Hepatic stellate cell (primary cell): Measurements from ENCODE around the gene HSF2BP.
"Not testable (repeated sequence)": the region's sequence is repeated elsewhere in the genome, so short reads cannot be mapped to it uniquely, and the experiment has no call there.

Experiments
- DNase-seq: peaks from one replicate; pipeline ENCODE4 v3.0.0; 2011; ENCODE audit warnings: low spot score

The HSF2BP gene

DNA sequence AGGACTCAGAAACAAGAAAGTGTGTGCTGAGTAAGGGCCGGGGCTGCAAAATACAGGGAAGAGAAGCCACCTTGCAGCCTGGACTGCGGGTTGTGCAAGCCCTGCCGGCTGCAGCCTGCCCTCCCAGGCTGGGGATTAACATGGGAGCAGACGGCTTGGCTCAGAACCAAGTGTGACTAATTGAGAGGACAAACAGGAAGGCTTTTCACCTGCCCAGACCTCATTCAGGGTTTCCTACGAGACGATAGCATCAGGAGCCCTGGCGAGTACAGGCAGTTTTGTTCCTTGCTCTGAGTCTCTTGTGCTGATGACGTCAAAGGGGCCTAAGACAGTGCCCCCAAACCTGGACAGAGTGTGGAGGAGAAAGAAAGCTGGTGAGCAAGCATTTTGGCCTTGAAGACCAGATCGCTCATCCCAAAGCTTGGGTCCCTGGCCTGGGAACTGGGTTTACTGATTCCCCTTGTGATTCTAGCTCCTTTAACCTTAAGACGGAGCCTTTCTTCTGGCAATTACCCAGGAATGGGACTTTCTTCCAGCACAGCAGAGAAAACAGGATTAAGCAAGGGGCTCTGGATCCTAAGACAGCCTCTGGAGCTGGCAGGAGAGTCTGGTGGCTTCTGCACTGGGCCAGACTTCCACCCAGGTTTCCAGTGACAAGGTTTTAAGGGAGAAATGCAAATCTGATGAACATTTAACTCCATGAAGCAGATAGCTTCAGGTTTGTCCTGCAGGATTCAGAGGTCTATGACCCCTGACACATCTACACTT is 142.2 kb downstream of the HSF2BP start:
- DNase-seq: not testable (repeated sequence)

DNA sequence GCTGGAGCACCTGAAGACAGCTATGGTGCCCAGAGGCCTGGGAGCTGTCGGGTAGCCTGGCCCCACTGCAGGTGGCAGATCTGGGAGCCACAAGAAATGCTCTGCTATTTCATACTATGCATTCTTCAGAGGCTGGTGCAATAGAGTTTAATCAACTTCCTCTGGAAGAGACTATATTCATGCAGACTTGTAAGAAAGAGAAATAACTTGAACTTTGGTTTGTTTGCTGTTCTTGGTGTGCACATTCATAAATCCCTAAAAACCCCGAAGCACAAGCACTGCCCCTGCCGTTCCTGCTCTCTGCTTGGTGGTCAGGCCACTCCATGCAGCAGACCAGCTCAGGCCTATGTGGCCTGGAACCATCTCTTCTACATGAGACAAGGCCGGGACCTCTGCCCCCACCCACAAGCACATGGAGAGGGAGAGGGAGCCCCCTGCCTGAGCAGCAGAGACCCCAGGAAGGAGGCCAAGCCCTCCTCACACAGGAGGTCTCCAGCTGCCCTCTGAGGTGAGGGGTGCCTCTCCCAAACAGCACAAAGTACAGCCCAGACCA is 142.9 kb downstream of the HSF2BP start:
- DNase-seq: not testable (repeated sequence)

- DNase-seq: not testable (repeated sequence)
Observed at GRCh38 chr21:43514834-43515233, 144.5 kb downstream of the HSF2BP start.

DNA sequence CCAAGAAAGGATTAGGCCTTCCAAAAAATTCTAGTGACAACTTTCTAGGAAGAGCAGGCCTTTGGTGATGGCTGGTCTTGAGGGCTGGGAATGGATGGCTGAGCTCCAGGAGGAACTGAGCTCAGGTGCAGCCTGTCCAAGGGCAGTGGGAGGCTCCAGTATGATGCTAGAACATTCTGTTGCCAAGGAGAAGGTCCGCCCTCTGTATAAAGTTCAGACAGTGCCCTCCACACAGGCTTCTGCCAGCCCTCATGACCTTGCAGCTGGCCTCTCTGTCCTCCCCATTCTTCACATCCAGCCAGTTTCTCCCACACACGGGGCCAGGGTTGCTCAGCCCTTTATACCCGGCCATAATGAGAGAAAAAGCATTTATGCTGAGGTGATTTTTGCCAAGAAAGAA is 146.3 kb downstream of the HSF2BP start:
- DNase-seq: not testable (repeated sequence)

DNA sequence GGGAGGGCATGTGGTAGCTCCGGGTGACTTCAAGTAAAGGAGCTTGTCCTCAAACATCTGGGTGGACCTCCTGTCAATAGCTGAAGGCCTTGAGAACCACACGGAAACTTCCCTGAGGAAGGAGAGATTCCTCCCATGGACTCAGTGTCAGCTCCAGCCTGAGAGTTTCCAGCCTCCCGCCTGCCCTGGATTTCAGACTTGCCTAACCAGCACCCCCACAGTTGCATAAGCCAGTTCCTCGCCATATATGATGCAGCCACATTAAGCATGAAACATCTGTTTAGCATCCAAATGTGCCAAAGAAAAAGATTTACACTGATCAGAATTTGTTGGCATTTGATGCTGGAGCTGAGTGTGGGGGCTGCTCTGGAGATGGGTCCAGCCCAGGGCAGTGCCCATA is 148.1 kb downstream of the HSF2BP start:
- not testable (repeated sequence) for DNase-seq

DNA sequence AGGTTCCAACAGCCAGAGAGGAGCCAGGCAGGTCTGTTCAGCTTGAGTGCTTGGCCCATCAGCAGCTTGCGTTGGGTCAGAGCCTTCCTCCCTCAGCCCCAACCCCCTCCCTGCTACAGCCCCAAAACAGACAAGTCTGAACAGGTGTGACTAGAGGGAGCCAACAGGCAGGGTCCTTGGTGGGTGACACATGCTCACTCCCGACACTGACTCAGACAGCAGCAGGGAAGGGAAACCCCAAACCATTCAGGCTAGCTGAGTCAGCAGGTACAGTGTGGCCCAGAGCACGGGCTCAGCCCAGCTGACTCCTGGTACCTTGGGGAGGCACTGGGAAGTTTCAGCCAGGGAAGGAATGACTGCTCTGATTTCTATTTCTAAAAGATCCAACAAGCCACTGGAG is 148.6 kb downstream of the HSF2BP start:
- not testable (repeated sequence) for DNase-seq

- DNase-seq: not testable (repeated sequence)
Observed at GRCh38 chr21:43503892-43504291, 155.4 kb downstream of the HSF2BP start.

- not testable (repeated sequence) for DNase-seq
Observed at GRCh38 chr21:43503075-43503750, 156.1 kb downstream of the HSF2BP start.

- DNase-seq: not testable (repeated sequence)
Observed at GRCh38 chr21:43502407-43503071, 156.7 kb downstream of the HSF2BP start.

GRCh38 chr21:43498924-43499323 is 160.4 kb downstream of the HSF2BP start:
- not testable (repeated sequence) for DNase-seq

DNA sequence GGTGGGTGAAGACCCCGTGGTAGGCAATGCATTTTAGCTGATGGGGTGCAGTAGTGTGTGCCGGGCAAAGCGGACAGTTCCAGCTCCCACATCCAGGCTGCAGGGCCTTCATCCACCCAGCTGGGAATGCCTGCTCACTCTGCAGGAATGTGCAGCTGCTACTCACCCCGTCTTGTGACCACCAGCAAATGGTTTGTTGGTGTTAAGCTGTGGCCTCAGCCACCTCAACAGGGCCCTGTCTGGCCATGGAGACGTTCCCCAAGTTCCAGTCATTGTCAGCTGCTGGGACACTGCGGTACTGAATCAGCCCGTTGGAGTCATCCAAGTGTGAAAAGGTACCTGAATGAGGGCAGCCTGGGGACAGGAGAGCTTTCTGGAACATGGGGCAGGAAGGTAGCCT is 161.2 kb downstream of the HSF2BP start:
- DNase-seq: not testable (repeated sequence)

- not testable (repeated sequence) for DNase-seq
Observed at GRCh38 chr21:43494279-43495012, 164.8 kb downstream of the HSF2BP start.

DNA sequence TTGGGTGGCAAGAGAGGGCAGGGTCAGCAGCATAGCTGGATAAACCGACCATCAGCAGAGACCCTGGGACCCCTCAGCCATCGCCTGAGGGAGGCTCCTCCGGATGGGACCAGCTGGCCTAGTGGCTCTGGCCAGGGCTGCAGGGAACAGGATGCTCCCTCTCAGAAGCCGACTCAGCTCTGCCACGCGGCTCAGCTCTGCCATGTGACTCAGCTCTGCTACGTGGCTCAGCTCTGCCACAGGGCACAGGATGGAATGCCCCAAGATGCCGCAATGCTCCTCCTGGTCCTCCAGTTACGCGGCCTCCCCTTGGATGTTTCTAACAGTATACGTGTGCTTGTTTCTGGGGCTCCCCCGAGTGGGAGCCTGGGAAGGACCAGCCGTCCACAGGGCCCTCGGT is 165.8 kb downstream of the HSF2BP start:
- not testable (repeated sequence) for DNase-seq

DNA sequence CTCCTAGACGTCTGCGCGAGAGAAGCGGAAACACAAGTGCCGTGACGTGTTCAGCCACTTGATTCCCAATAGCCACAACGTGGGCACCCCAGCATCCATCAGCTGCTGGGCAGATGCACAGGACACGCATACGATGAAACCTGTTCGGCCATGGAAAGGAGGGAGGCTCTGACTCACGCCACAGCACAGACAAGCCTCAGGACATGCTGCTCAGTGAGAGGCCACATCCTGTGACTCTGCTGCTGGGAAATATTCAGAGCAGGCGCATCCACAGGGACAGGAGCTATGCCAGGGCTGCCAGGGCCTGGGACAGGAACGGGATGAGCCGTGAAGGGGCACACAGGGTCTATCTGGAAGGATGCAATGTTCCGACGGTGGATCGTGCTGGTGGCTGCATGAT is 171.1 kb downstream of the HSF2BP start:
- DNase-seq: not testable (repeated sequence)

GRCh38 chr21:43486051-43486450 is 173.2 kb downstream of the HSF2BP start:
- DNase-seq: not testable (repeated sequence)

GRCh38 chr21:43485016-43485415 is 174.3 kb downstream of the HSF2BP start:
- not testable (repeated sequence) for DNase-seq

DNA sequence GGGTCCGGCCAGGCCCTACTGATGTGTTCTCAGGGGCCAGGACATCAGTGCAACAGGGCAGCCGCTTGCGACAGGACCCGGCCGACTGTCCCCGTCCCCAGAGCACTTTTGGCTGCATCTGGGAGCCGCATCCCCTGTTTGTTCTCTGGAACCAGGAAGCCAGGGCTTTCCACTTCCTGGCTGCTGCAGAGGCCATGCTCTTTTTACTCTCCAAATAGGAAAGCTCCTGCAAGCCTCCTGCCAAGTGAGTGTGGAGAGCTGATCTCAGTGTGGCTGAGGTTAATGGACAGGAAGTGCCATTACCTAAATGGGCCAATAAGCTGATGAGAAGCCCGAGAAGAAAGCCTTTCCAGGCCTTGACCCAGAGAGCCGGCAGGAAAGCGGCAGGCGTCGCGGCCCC is 180.1 kb downstream of the HSF2BP start:
- not testable (repeated sequence) for DNase-seq
